Stimulated activated CD4-positive, alpha-beta T cell treated with anti-CD3 and anti-CD28 coated beads, Interleukin-12 subunit alpha, Interleukin-12 subunit beta, amount 100 ng/mL, for 24 hours (primary cell): ENCODE data around the gene CRACR2A.

Experiments
- DNase-seq, 2 experiments: peaks; one replicate each; pipeline ENCODE4 v3.0.0-alpha.2; 2020; ENCODE audit warnings: low read depth in 2 of 2

The CRACR2A gene

GRCh38 chr12:3565985-3566384 is 186.9 kb downstream of the CRACR2A start:
- no peak for DNase-seq
